ENCODE results near the gene BEND5.

The BEND5 gene

GRCh38 chr1:48776393-48777218 is at the start of gene BEND5:
BEND5 (minus strand) TSS chr1:48776891; CDS start chr1:48776831, 60 bp downstream.
- DNase-seq = no peak
- no peak for TF ChIP-seq CTCF (IDR thresholded peaks at IDR 0.05; ENCODE audit: low read depth, low read length, missing control alignments)
- in situ Hi-C loops (cut with HindIII; ENCODE audit: low pct_ligation_motif_present, low sequenced_read_pairs) = no loop called here
- Histone ChIP-seq H3K36me3 (replicated peaks) (no peaks in the 10 kb centered on the region), H3K4me3 (ENCODE audit: low read depth, low read length) (peak within 1 kb of the TSS; percentile 56), H3K27me3 (replicated peaks) (no peaks in the 10 kb centered on the region), H3K27ac (no peak within 1 kb of the TSS)

- no peak overlapping the region for H3K27ac ChIP-seq
- H3K27me3 ChIP-seq (replicated peaks) = no peaks in the 10 kb centered on the region
- H3K36me3 ChIP-seq (replicated peaks) = no peaks in the 10 kb centered on the region
- in situ Hi-C loops (cut with HindIII; ENCODE audit: low pct_ligation_motif_present, low sequenced_read_pairs) = no loop called here
- no peak overlapping the region for H3K4me3 ChIP-seq (ENCODE audit: low read depth, low read length)
- TF ChIP-seq CTCF (IDR thresholded peaks at IDR 0.05; ENCODE audit: low read depth, low read length, missing control alignments) = no peak
- DNase-seq = no peak
These were observed 46.5 kb upstream of the BEND5 start for GRCh38 chr1:48823168-48823567.

GRCh38 chr1:48820491-48820890 is 43.8 kb upstream of the BEND5 start:
- Histone ChIP-seq H3K27ac (no peak overlapping the region), H3K36me3 (replicated peaks) (no peaks in the 10 kb centered on the region), H3K4me3 (ENCODE audit: low read depth, low read length) (no peak overlapping the region), H3K27me3 (replicated peaks) (no peaks in the 10 kb centered on the region)
- in situ Hi-C loops (cut with HindIII; ENCODE audit: low pct_ligation_motif_present, low sequenced_read_pairs) = no loop called here
- no peak for DNase-seq
- TF ChIP-seq CTCF (IDR thresholded peaks at IDR 0.05; ENCODE audit: low read depth, low read length, missing control alignments) = no peak

- peak; percentile 88 for TF ChIP-seq CTCF (IDR thresholded peaks at IDR 0.05; ENCODE audit: low read depth, low read length, missing control alignments)
- in situ Hi-C loops (cut with HindIII; ENCODE audit: low pct_ligation_motif_present, low sequenced_read_pairs) = no loop called here
- Histone ChIP-seq H3K27me3 (replicated peaks) (no peaks in the 10 kb centered on the region), H3K27ac (no peak overlapping the region), H3K36me3 (replicated peaks) (no peaks in the 10 kb centered on the region), H3K4me3 (ENCODE audit: low read depth, low read length) (no peak overlapping the region)
- peak; percentile 33 for DNase-seq
These were observed 40.9 kb upstream of the BEND5 start for GRCh38 chr1:48817505-48818114.

GRCh38 chr1:48810740-48811139 is 34.0 kb upstream of the BEND5 start:
- DNase-seq = no peak
- H3K4me3 ChIP-seq (ENCODE audit: low read depth, low read length) = no peak overlapping the region
- no peaks in the 10 kb centered on the region for H3K36me3 ChIP-seq (replicated peaks)
- TF ChIP-seq CTCF (IDR thresholded peaks at IDR 0.05; ENCODE audit: low read depth, low read length, missing control alignments) = no peak
- in situ Hi-C loops (cut with HindIII; ENCODE audit: low pct_ligation_motif_present, low sequenced_read_pairs) = no loop called here
- H3K27ac ChIP-seq = no peak overlapping the region
- no peaks in the 10 kb centered on the region for H3K27me3 ChIP-seq (replicated peaks)

Data from brain microvascular endothelial cell (primary cell).